CD8-positive, alpha-beta memory T cell (primary cell): ENCODE measurements around the gene HRH4. TPM values are rescaled to one million over a fixed set of nuclear protein-coding genes. Genes with fewer than 3 reads are reported as not detected.

Experiments used
- CTCF ChIA-PET: fragments of 350-600 bp; sonication (Branson Sonifier 250); formaldehyde crosslinking; loops from one replicate; lab custom pipeline; 2021; ENCODE audit warnings: antibody characterized with exemption; lab: Charles Lee
- POLR2A ChIA-PET: fragments of 350-600 bp; sonication (Branson Sonifier 250); formaldehyde crosslinking; loops from one replicate; lab custom pipeline; 2021; ENCODE audit warnings: antibody characterized with exemption; lab: Charles Lee
- DNase-seq, 5 donors: peaks; one replicate each; pipeline versions ENCODE4 v3.0.0 to v3.0.0-alpha.2; 2020 to 2022; ENCODE audit warnings: mixed read lengths in 1 of 5
- H3K27ac ChIP-seq: one replicate; pipeline ENCODE4 v1.7.0; 2013; ENCODE audit warnings: low read depth, mild to moderate bottlenecking, low read length, moderate library complexity
- H3K27me3 ChIP-seq: 2 replicates; pipeline ENCODE4 v1.7.0; 2013; ENCODE audit warnings: low read length, mild to moderate bottlenecking; ENCODE audit not compliant: insufficient read depth, poor library complexity, severe bottlenecking
- H3K36me3 ChIP-seq: 2 replicates; pipeline ENCODE4 v1.7.0; 2013; ENCODE audit warnings: mild to moderate bottlenecking, low read length, moderate library complexity; ENCODE audit not compliant: insufficient read depth
- H3K4me1 ChIP-seq: 2 replicates; pipeline ENCODE4 v1.7.0; 2013; ENCODE audit warnings: mild to moderate bottlenecking, low read length, moderate library complexity; ENCODE audit not compliant: insufficient read depth
- H3K4me3 ChIP-seq: 2 replicates; pipeline ENCODE4 v1.7.0; 2013; ENCODE audit warnings: mild to moderate bottlenecking, low read length
- H3K9me3 ChIP-seq: 2 replicates; pipeline ENCODE4 v1.7.0; 2013; ENCODE audit warnings: mild to moderate bottlenecking, low read length
- H3K27ac Mint-ChIP-seq, 8 donors: one replicate each; pipeline ENCODE4 v1.8.0; 2020 to 2021; ENCODE audit warnings: mixed read lengths in 8 of 8, mild to moderate bottlenecking in 6 of 8, inconsistent platforms in 3 of 8, moderate library complexity in 3 of 8
- H3K27me3 Mint-ChIP-seq, 2 donors: one replicate each; pipeline ENCODE4 v1.8.0; 2020 to 2021; ENCODE audit warnings: mixed read lengths in 2 of 2, mild to moderate bottlenecking in 1 of 2, moderate library complexity in 1 of 2
- H3K36me3 Mint-ChIP-seq, 3 donors: one replicate each; pipeline ENCODE4 v1.8.0; 2020 to 2021; ENCODE audit warnings: mixed read lengths in 3 of 3, inconsistent platforms in 1 of 3, mild to moderate bottlenecking in 1 of 3
- H3K4me1 Mint-ChIP-seq, 3 donors: one replicate each; pipeline ENCODE4 v1.8.0; 2020 to 2021; ENCODE audit warnings: mixed read lengths in 3 of 3, inconsistent platforms in 1 of 3, mild to moderate bottlenecking in 1 of 3
- H3K4me3 Mint-ChIP-seq, 7 donors: one replicate each; pipeline ENCODE4 v1.8.0; 2020 to 2021; ENCODE audit warnings: mixed read lengths in 7 of 7, mild to moderate bottlenecking in 6 of 7, moderate library complexity in 4 of 7, inconsistent platforms in 2 of 7
- H3K9me3 Mint-ChIP-seq, 5 donors: one replicate each; pipeline ENCODE4 v1.8.0; 2020 to 2022; ENCODE audit warnings: mixed read lengths in 5 of 5, mild to moderate bottlenecking in 3 of 5, moderate library complexity in 2 of 5, inconsistent platforms in 1 of 5
- polyA plus RNA-seq: library from polyadenylated mRNA; unstranded; fragments of 300-500 nt; fragmentation: Illumina TruSeq; gene quantifications from one replicate; pipeline ENCODE4 v1.2.3, GENCODE V29; 2021
- total RNA-seq, 2 experiments: library from RNA; stranded (reverse); gene quantifications; one replicate each; pipeline ENCODE4 v1.2.3, GENCODE V29; 2021

HRH4 gene
- total and polyA plus RNA-seq, 3 experiments from 2014 or later: not detected

- ChIA-PET CTCF (interaction anchor here (6.0 kb wide), 1 partner anchor 9 kb away, joined by 27 read pairs; no protein-coding TSS in a partner anchor), POLR2A (no interaction called here)
- peak overlapping the region in 1 of 8 donors; percentile 14 for H3K27ac Mint-ChIP-seq
- no peaks in the 10 kb centered on the region for H3K27me3 ChIP-seq
- H3K36me3 ChIP-seq: no peaks in the 10 kb centered on the region
- peaks cover 0 to 2% (median 0%) of the 10 kb centered on the region in 5 donors for H3K9me3 Mint-ChIP-seq
- H3K4me3 ChIP-seq: no peak overlapping the region
- peaks cover 23 to 28% (median 27%) of the 10 kb centered on the region in 3 donors for H3K4me1 Mint-ChIP-seq
- peaks cover 0 to 6% of the 10 kb centered on the region in 2 donors for H3K27me3 Mint-ChIP-seq
- H3K4me3 Mint-ChIP-seq: no peak overlapping the region
- DNase-seq: no peak
- H3K4me1 ChIP-seq: peaks cover 7% of the 10 kb centered on the region
- H3K36me3 Mint-ChIP-seq: peaks cover 0 to 3% (median 0%) of the 10 kb centered on the region in 3 donors
- no peaks in the 10 kb centered on the region for H3K9me3 ChIP-seq
- no peak overlapping the region for H3K27ac ChIP-seq
Observed at GRCh38 chr18:24497031-24497754, 36.8 kb downstream of the HRH4 start.

- no peak overlapping the region for H3K27ac Mint-ChIP-seq
- H3K4me1 Mint-ChIP-seq: peaks cover 3 to 5% (median 5%) of the 10 kb centered on the region in 3 donors
- POLR2A ChIA-PET: no interaction called here
- H3K27ac ChIP-seq: no peak overlapping the region
- H3K4me1 ChIP-seq: no peaks in the 10 kb centered on the region
- H3K27me3 Mint-ChIP-seq: peaks cover 0 to 5% of the 10 kb centered on the region in 2 donors
- no peaks in the 10 kb centered on the region for H3K36me3 Mint-ChIP-seq
- H3K4me3 Mint-ChIP-seq: no peak overlapping the region
- H3K4me3 ChIP-seq: no peak overlapping the region
- no peak for DNase-seq
- H3K27me3 ChIP-seq: no peaks in the 10 kb centered on the region
- no peaks in the 10 kb centered on the region for H3K9me3 Mint-ChIP-seq
- H3K36me3 ChIP-seq: no peaks in the 10 kb centered on the region
- no peaks in the 10 kb centered on the region for H3K9me3 ChIP-seq
- CTCF ChIA-PET: interaction anchor here (6.0 kb wide), 1 partner anchor 11 kb away, joined by 27 read pairs; no protein-coding TSS in a partner anchor
Observed at GRCh38 chr18:24499814-24500213, 39.4 kb downstream of the HRH4 start.

GRCh38 chr18:24500217-24500616 is 39.8 kb downstream of the HRH4 start:
- ChIA-PET CTCF (interaction anchor here (1.7 to 6.0 kb wide), 3 partner anchors 8 to 14 kb away, joined by 4 to 27 read pairs (median 4); no protein-coding TSS in a partner anchor), POLR2A (no interaction called here)
- H3K27me3 Mint-ChIP-seq: peaks cover 0 to 5% of the 10 kb centered on the region in 2 donors
- H3K36me3 ChIP-seq: no peaks in the 10 kb centered on the region
- no peaks in the 10 kb centered on the region for H3K9me3 Mint-ChIP-seq
- no peaks in the 10 kb centered on the region for H3K36me3 Mint-ChIP-seq
- no peak overlapping the region for H3K27ac Mint-ChIP-seq
- peaks cover 0 to 1% (median under 1%) of the 10 kb centered on the region in 3 donors for H3K4me1 Mint-ChIP-seq
- H3K4me3 Mint-ChIP-seq: no peak overlapping the region
- no peak overlapping the region for H3K27ac ChIP-seq
- no peaks in the 10 kb centered on the region for H3K4me1 ChIP-seq
- no peaks in the 10 kb centered on the region for H3K27me3 ChIP-seq
- H3K9me3 ChIP-seq: no peaks in the 10 kb centered on the region
- no peak overlapping the region for H3K4me3 ChIP-seq
- no peak for DNase-seq

DNA sequence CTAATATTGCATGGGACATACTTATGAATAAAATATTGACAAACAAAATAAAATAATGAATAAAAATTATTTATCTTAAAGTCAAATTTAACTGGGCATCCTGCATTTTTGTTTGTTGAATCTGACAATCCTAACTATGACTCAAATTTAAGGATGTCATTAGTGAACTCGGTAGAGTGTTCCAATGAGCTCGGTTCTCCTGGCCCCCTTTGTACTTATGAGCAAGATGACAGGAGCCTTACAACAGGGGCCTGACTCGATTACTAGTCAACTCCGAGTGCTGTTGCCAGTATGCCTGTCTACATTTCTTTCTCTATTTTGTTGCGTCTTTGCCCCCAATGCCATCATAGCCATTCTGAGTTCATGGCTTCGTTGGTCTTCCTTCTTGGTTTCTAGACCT is 40.3 kb downstream of the HRH4 start:
- Mint-ChIP-seq H3K4me3 (no peak overlapping the region), H3K36me3 (no peaks in the 10 kb centered on the region), H3K27ac (no peak overlapping the region), H3K27me3 (peaks cover 4 to 5% of the 10 kb centered on the region in 2 donors), H3K4me1 (no peaks in the 10 kb centered on the region), H3K9me3 (no peaks in the 10 kb centered on the region)
- Histone ChIP-seq H3K9me3 (no peaks in the 10 kb centered on the region), H3K27ac (no peak overlapping the region), H3K4me3 (no peak overlapping the region), H3K36me3 (no peaks in the 10 kb centered on the region), H3K27me3 (no peaks in the 10 kb centered on the region), H3K4me1 (no peaks in the 10 kb centered on the region)
- ChIA-PET POLR2A (no interaction called here), CTCF (interaction anchor here (1.7 to 6.0 kb wide), 3 partner anchors 8 to 14 kb away, joined by 4 to 27 read pairs (median 4); no protein-coding TSS in a partner anchor)
- no peak for DNase-seq

DNA sequence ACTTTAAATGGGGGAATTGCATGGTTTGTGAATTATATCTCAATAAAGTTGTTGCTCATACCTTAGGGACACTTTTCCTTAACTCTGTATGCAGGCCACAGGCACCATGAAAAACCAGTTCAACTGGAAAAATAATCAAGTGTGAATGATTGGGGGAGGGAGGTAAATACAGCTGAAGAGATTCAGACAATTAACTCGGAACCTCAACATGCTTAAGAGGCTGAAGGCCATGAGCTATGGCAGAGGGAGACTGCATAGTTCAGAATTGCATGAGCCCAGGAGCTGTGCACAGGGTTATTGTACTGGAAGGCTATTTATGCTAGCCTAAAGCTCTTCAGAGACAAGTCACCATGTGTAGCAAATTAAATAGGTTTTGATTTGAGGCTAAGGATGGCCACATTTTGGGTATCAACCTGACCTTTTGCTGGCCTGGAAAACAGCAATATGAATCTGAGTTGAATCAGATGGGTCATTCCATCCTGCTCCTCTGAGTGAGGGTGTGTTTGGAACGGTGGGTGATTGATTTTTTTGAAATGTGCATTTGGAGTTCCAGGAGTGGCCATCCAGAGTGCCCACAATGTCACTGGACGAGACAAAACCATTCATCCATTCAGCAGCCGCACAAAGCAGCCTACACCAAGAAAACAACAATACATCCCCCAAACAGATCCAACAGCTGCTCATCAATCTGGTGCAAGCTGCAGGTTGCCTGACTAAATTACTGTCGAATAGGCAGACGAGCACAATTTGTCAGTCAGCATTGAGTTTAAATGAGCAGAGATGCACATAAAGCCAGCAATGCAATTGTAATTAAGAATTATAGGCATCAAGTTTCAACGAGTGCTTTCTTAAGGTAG is 42.5 kb downstream of the HRH4 start:
- no peaks in the 10 kb centered on the region for H3K27me3 ChIP-seq
- no peaks in the 10 kb centered on the region for H3K9me3 ChIP-seq
- DNase-seq: no peak
- no peaks in the 10 kb centered on the region for H3K36me3 ChIP-seq
- Mint-ChIP-seq H3K36me3 (no peaks in the 10 kb centered on the region), H3K4me1 (no peaks in the 10 kb centered on the region), H3K27ac (no peak overlapping the region), H3K27me3 (peaks cover 5 to 8% of the 10 kb centered on the region in 2 donors), H3K4me3 (no peak overlapping the region), H3K9me3 (no peaks in the 10 kb centered on the region)
- POLR2A ChIA-PET: no interaction called here
- CTCF ChIA-PET: interaction anchor here (1.5 kb wide), 1 partner anchor 15 kb away, joined by 3 read pairs; no protein-coding TSS in a partner anchor
- no peak overlapping the region for H3K4me3 ChIP-seq
- no peak overlapping the region for H3K27ac ChIP-seq
- H3K4me1 ChIP-seq: no peaks in the 10 kb centered on the region

DNA sequence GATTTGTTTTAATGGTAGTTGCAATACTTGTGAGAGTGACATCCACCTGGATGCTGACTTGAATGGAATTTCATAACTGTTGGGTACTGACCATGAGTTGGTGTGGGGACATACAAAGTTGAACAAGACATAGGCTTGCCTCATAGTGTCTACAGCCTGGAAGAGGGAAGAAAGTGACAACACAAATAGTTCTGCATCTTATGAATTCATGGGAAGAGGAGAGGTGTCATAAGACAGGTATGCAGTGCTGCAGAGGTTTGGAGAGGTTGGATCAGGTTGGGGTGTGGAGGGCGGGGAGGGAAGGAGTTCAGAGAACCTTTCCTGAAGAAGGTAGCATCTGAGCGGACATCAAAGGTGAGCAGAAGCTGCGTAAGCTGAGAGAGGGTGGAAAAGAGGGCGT is 44.0 kb downstream of the HRH4 start:
- no peak for DNase-seq
- CTCF ChIA-PET: interaction anchor here (1.0 to 1.7 kb wide), 2 partner anchors 12 to 15 kb away, joined by 4 to 5 read pairs; no protein-coding TSS in a partner anchor
- H3K27me3 Mint-ChIP-seq: peaks cover 2 to 8% of the 10 kb centered on the region in 2 donors

DNA sequence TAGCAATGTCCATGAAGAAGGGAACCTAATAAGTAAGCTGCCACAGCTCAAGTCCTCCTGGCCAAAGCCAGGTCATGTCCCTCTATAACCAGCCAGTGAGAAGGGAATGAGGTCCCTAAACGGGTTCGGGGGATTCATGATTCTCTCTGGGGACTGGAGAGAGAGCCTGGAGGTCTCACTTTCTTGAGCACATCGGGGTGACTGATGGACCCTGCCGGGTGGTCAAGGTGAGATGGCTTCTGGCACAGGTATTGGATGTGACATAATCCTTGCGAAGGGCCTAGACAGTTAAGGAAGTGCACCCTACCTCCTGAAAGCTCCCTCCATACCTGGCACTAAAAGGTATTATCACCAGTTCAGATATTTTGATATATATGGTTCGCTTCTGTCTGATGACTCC is 45.7 kb downstream of the HRH4 start:
- H3K4me3 Mint-ChIP-seq: no peak overlapping the region
- no peaks in the 10 kb centered on the region for H3K9me3 Mint-ChIP-seq
- H3K36me3 Mint-ChIP-seq: no peaks in the 10 kb centered on the region
- peaks cover 3 to 8% of the 10 kb centered on the region in 2 donors for H3K27me3 Mint-ChIP-seq
- ChIA-PET CTCF (no interaction called here), POLR2A (no interaction called here)
- no peak overlapping the region for H3K4me3 ChIP-seq
- H3K4me1 ChIP-seq: no peaks in the 10 kb centered on the region
- no peak overlapping the region for H3K27ac ChIP-seq
- no peaks in the 10 kb centered on the region for H3K9me3 ChIP-seq
- H3K36me3 ChIP-seq: no peaks in the 10 kb centered on the region
- no peaks in the 10 kb centered on the region for H3K4me1 Mint-ChIP-seq
- DNase-seq: no peak
- H3K27ac Mint-ChIP-seq: peak overlapping the region in 1 of 8 donors; percentile 64
- no peaks in the 10 kb centered on the region for H3K27me3 ChIP-seq

More for the DNA sequence above, 44.0 kb downstream of the HRH4 start:
- Mint-ChIP-seq H3K27ac (no peak overlapping the region), H3K9me3 (no peaks in the 10 kb centered on the region), H3K4me1 (no peaks in the 10 kb centered on the region), H3K4me3 (no peak overlapping the region), H3K36me3 (no peaks in the 10 kb centered on the region)
- H3K27ac ChIP-seq: no peak overlapping the region
- H3K4me3 ChIP-seq: no peak overlapping the region
- POLR2A ChIA-PET: no interaction called here
- H3K36me3 ChIP-seq: no peaks in the 10 kb centered on the region
- H3K9me3 ChIP-seq: no peaks in the 10 kb centered on the region
- no peaks in the 10 kb centered on the region for H3K27me3 ChIP-seq
- no peaks in the 10 kb centered on the region for H3K4me1 ChIP-seq
